Measurements from ENCODE around the gene TNNT2. TPM values are rescaled to one million over a fixed set of nuclear protein-coding genes. Genes with fewer than 3 reads are reported as not detected.

Gene TNNT2
- total and polyA plus RNA-seq, 7 experiments from 2014 or later = not detected

- no peak overlapping the region for H3K27ac ChIP-seq (ENCODE audit: low read depth, low read length)
- Mint-ChIP-seq H3K9me3 (no peaks in the 10 kb centered on the region), H3K4me1 (no peaks in the 10 kb centered on the region), H3K36me3 (no peaks in the 10 kb centered on the region), H3K27ac (no peak overlapping the region), H3K27me3 (peaks cover 4 to 50% (median 12%) of the 10 kb centered on the region in 5 donors), H3K4me3 (no peak overlapping the region)
- no peak for DNase-seq
- ChIA-PET CTCF (no interaction called here), POLR2A (no interaction called here)
- H3K27me3 ChIP-seq (ENCODE audit: control insufficient read depth in 2 of 2, insufficient read depth in 2 of 2, low read length in 2 of 2) = no peaks in the 10 kb centered on the region
- no peaks in the 10 kb centered on the region for H3K4me1 ChIP-seq (ENCODE audit: control insufficient read depth in 2 of 2, insufficient read depth in 2 of 2, low read length in 2 of 2)
- intact Hi-C loops (cut with micrococcal nuclease) = no loop called here
- no peaks in the 10 kb centered on the region for H3K9me3 ChIP-seq (ENCODE audit: control insufficient read depth in 2 of 3, low read length in 3 of 3)
- no peak for ATAC-seq
- H3K36me3 ChIP-seq (ENCODE audit: control insufficient read depth in 2 of 3, insufficient read depth in 3 of 3, low read length in 3 of 3) = no peaks in the 10 kb centered on the region
- no peak overlapping the region for H3K4me3 ChIP-seq (ENCODE audit: low read length)
These were observed 26.6 kb downstream of the TNNT2 start for GRCh38 chr1:201350884-201351283.

DNA sequence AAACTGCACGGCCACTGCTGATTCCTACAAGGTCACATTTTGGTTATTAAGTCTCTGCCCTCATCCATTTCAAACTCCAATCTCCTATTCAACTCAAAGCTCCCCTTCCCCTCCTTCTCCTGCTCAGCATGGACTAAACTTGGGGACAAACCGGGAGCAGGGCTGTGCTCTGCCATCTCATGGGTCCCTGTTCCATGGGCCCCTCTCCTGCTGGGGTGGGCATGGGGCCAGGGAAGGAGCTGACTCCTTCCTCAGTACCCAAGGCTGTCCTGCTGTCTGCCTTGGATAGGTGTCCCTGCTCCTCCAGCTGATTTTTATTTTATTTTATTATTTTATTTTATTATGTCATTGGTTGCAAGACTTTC, 27.1 kb downstream of the TNNT2 start:
- no peak overlapping the region for H3K4me3 Mint-ChIP-seq
- no peaks in the 10 kb centered on the region for H3K36me3 Mint-ChIP-seq
- intact Hi-C loops (cut with micrococcal nuclease) = no loop called here
- Histone ChIP-seq H3K4me3 (ENCODE audit: low read length) (no peak overlapping the region), H3K9me3 (ENCODE audit: control insufficient read depth in 2 of 3, low read length in 3 of 3) (no peaks in the 10 kb centered on the region), H3K27me3 (ENCODE audit: control insufficient read depth in 2 of 2, insufficient read depth in 2 of 2, low read length in 2 of 2) (no peaks in the 10 kb centered on the region), H3K4me1 (ENCODE audit: control insufficient read depth in 2 of 2, insufficient read depth in 2 of 2, low read length in 2 of 2) (no peaks in the 10 kb centered on the region), H3K27ac (ENCODE audit: low read depth, low read length) (no peak overlapping the region), H3K36me3 (ENCODE audit: control insufficient read depth in 2 of 3, insufficient read depth in 3 of 3, low read length in 3 of 3) (no peaks in the 10 kb centered on the region)
- no peaks in the 10 kb centered on the region for H3K4me1 Mint-ChIP-seq
- ATAC-seq (no peak), DNase-seq (no peak)
- ChIA-PET CTCF (no interaction called here), POLR2A (no interaction called here)
- H3K27ac Mint-ChIP-seq = no peak overlapping the region
- no peaks in the 10 kb centered on the region for H3K9me3 Mint-ChIP-seq
- H3K27me3 Mint-ChIP-seq = peaks cover 5 to 51% (median 14%) of the 10 kb centered on the region in 5 donors

DNA sequence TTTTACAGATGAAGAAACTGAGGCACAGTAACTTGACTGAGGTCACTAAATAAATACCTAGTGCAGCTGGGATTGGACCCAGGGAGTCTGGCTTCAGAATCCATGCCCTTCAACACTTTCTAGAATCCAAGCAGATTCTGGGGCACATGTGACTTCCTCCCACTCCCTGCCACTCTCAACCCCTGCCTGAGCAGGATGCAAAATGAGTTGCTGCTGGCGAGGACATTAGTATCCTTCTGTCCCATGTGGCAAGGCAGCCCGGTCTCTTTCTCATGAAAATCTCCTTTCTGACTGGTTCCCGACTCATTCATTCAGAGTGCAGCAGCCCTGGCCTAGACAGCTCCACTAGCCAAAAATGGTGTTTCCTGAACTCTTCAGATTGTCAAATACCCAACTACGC, 28.4 kb downstream of the TNNT2 start:
- no peak overlapping the region for H3K27ac Mint-ChIP-seq
- no peaks in the 10 kb centered on the region for H3K36me3 Mint-ChIP-seq

DNA sequence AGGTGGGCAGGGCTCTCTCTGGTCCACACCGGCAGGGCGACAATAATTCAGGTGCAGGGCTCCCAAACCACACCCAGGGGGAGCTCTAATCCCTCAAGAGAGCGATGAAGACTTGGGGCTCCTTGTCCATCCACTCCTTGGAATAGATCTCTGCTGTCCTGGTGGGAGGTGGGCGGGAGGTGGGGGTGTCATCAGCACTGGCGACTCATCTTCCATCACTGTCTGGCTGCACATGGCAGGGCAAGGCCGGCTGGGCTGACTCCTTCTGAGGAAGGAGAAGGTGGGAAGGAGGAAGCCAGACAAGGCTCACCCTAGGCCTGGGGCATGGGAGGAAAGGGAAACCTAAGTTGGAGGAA, 29.3 kb downstream of the TNNT2 start:
- H3K36me3 ChIP-seq (ENCODE audit: control insufficient read depth in 2 of 3, insufficient read depth in 3 of 3, low read length in 3 of 3) = no peaks in the 10 kb centered on the region
- Mint-ChIP-seq H3K36me3 (no peaks in the 10 kb centered on the region), H3K4me1 (no peaks in the 10 kb centered on the region), H3K27me3 (peaks cover 5 to 50% (median 19%) of the 10 kb centered on the region in 5 donors), H3K9me3 (no peaks in the 10 kb centered on the region), H3K4me3 (no peak overlapping the region), H3K27ac (no peak overlapping the region)
- ATAC-seq (no peak), DNase-seq (no peak)
- intact Hi-C loops (cut with micrococcal nuclease) = no loop called here
- no peaks in the 10 kb centered on the region for H3K9me3 ChIP-seq (ENCODE audit: control insufficient read depth in 2 of 3, low read length in 3 of 3)
- ChIA-PET CTCF (no interaction called here), POLR2A (no interaction called here)
- H3K4me1 ChIP-seq (ENCODE audit: control insufficient read depth in 2 of 2, insufficient read depth in 2 of 2, low read length in 2 of 2) = no peaks in the 10 kb centered on the region
- no peak overlapping the region for H3K27ac ChIP-seq (ENCODE audit: low read depth, low read length)
- H3K27me3 ChIP-seq (ENCODE audit: control insufficient read depth in 2 of 2, insufficient read depth in 2 of 2, low read length in 2 of 2) = no peaks in the 10 kb centered on the region
- no peak overlapping the region for H3K4me3 ChIP-seq (ENCODE audit: low read length)

More for the DNA sequence above, 28.4 kb downstream of the TNNT2 start:
- H3K4me3 ChIP-seq (ENCODE audit: low read length) = no peak overlapping the region
- ChIA-PET POLR2A (no interaction called here), CTCF (no interaction called here)
- ATAC-seq (no peak), DNase-seq (no peak)
- H3K27me3 Mint-ChIP-seq = peaks cover 5 to 56% (median 19%) of the 10 kb centered on the region in 5 donors
- H3K4me3 Mint-ChIP-seq = no peak overlapping the region
- no peaks in the 10 kb centered on the region for H3K4me1 ChIP-seq (ENCODE audit: control insufficient read depth in 2 of 2, insufficient read depth in 2 of 2, low read length in 2 of 2)
- intact Hi-C loops (cut with micrococcal nuclease) = no loop called here
- H3K27me3 ChIP-seq (ENCODE audit: control insufficient read depth in 2 of 2, insufficient read depth in 2 of 2, low read length in 2 of 2) = no peaks in the 10 kb centered on the region
- no peaks in the 10 kb centered on the region for H3K9me3 Mint-ChIP-seq
- H3K36me3 ChIP-seq (ENCODE audit: control insufficient read depth in 2 of 3, insufficient read depth in 3 of 3, low read length in 3 of 3) = no peaks in the 10 kb centered on the region
- no peaks in the 10 kb centered on the region for H3K4me1 Mint-ChIP-seq
- H3K9me3 ChIP-seq (ENCODE audit: control insufficient read depth in 2 of 3, low read length in 3 of 3) = no peaks in the 10 kb centered on the region
- H3K27ac ChIP-seq (ENCODE audit: low read depth, low read length) = no peak overlapping the region

GRCh38 chr1:201347498-201348210, 29.8 kb downstream of the TNNT2 start:
- CTCF ChIA-PET = no interaction called here
- Mint-ChIP-seq H3K27ac (no peak overlapping the region), H3K27me3 (peaks cover 5 to 50% (median 19%) of the 10 kb centered on the region in 5 donors), H3K36me3 (no peaks in the 10 kb centered on the region), H3K4me1 (no peaks in the 10 kb centered on the region), H3K9me3 (no peaks in the 10 kb centered on the region), H3K4me3 (no peak overlapping the region)
- no peak for DNase-seq
- H3K9me3 ChIP-seq (ENCODE audit: control insufficient read depth in 2 of 3, low read length in 3 of 3) = no peaks in the 10 kb centered on the region
- H3K4me1 ChIP-seq (ENCODE audit: control insufficient read depth in 2 of 2, insufficient read depth in 2 of 2, low read length in 2 of 2) = no peaks in the 10 kb centered on the region
- no peak for ATAC-seq
- POLR2A ChIA-PET = no interaction called here
- H3K4me3 ChIP-seq (ENCODE audit: low read length) = no peak overlapping the region
- H3K27me3 ChIP-seq (ENCODE audit: control insufficient read depth in 2 of 2, insufficient read depth in 2 of 2, low read length in 2 of 2) = no peaks in the 10 kb centered on the region
- H3K36me3 ChIP-seq (ENCODE audit: control insufficient read depth in 2 of 3, insufficient read depth in 3 of 3, low read length in 3 of 3) = no peaks in the 10 kb centered on the region
- intact Hi-C loops (cut with micrococcal nuclease) = no loop called here
- no peak overlapping the region for H3K27ac ChIP-seq (ENCODE audit: low read depth, low read length)

GRCh38 chr1:201346987-201347386, 30.5 kb downstream of the TNNT2 start:
- Histone ChIP-seq H3K4me3 (ENCODE audit: low read length) (no peak overlapping the region), H3K27ac (ENCODE audit: low read depth, low read length) (no peak overlapping the region), H3K4me1 (ENCODE audit: control insufficient read depth in 2 of 2, insufficient read depth in 2 of 2, low read length in 2 of 2) (no peaks in the 10 kb centered on the region), H3K9me3 (ENCODE audit: control insufficient read depth in 2 of 3, low read length in 3 of 3) (no peaks in the 10 kb centered on the region), H3K36me3 (ENCODE audit: control insufficient read depth in 2 of 3, insufficient read depth in 3 of 3, low read length in 3 of 3) (no peaks in the 10 kb centered on the region), H3K27me3 (ENCODE audit: control insufficient read depth in 2 of 2, insufficient read depth in 2 of 2, low read length in 2 of 2) (no peaks in the 10 kb centered on the region)
- POLR2A ChIA-PET = no interaction called here
- Mint-ChIP-seq H3K27ac (no peak overlapping the region), H3K27me3 (peaks cover 5 to 50% (median 19%) of the 10 kb centered on the region in 5 donors), H3K4me3 (no peak overlapping the region), H3K9me3 (no peaks in the 10 kb centered on the region), H3K36me3 (no peaks in the 10 kb centered on the region), H3K4me1 (no peaks in the 10 kb centered on the region)
- CTCF ChIA-PET = no interaction called here
- ATAC-seq (no peak), DNase-seq (no peak)
- intact Hi-C loops (cut with micrococcal nuclease) = no loop called here

- H3K27me3 ChIP-seq (ENCODE audit: control insufficient read depth in 2 of 2, insufficient read depth in 2 of 2, low read length in 2 of 2) = no peaks in the 10 kb centered on the region
- intact Hi-C loops (cut with micrococcal nuclease) = no loop called here
- no peak overlapping the region for H3K4me3 ChIP-seq (ENCODE audit: low read length)
- Mint-ChIP-seq H3K4me3 (no peak overlapping the region), H3K36me3 (no peaks in the 10 kb centered on the region), H3K27me3 (peaks cover 5 to 45% (median 16%) of the 10 kb centered on the region in 5 donors), H3K4me1 (no peaks in the 10 kb centered on the region), H3K27ac (no peak overlapping the region), H3K9me3 (peaks cover 0 to under 1% (median 0%) of the 10 kb centered on the region in 11 donors)
- no peaks in the 10 kb centered on the region for H3K36me3 ChIP-seq (ENCODE audit: control insufficient read depth in 2 of 3, insufficient read depth in 3 of 3, low read length in 3 of 3)
- CTCF ChIA-PET = no interaction called here
- DNase-seq (no peak), ATAC-seq (no peak)
- POLR2A ChIA-PET = no interaction called here
- no peaks in the 10 kb centered on the region for H3K4me1 ChIP-seq (ENCODE audit: control insufficient read depth in 2 of 2, insufficient read depth in 2 of 2, low read length in 2 of 2)
- no peaks in the 10 kb centered on the region for H3K9me3 ChIP-seq (ENCODE audit: control insufficient read depth in 2 of 3, low read length in 3 of 3)
- no peak overlapping the region for H3K27ac ChIP-seq (ENCODE audit: low read depth, low read length)
These were observed 31.0 kb downstream of the TNNT2 start for GRCh38 chr1:201346337-201346939.

All from naive thymus-derived CD4-positive, alpha-beta T cell (primary cell).